Stimulated activated naive B cell treated with anti-CD40 and anti-IgM and Interleukin-4, amounts not matched to agents 10 μg/mL and 1 μg/mL and 100 μg/mL, for 72 hours (primary cell): ENCODE data around the gene GNG10.

Experiments
- ATAC-seq, 2 donors: fragments of 150-1000 bp; cut with Tn5 transposase; replicated peaks; 2 replicates each; pipeline ENCODE4 v1.10.0; 2021; ENCODE audit warnings: moderate library complexity in 1 of 2
- DNase-seq: peaks from one replicate; pipeline ENCODE4 v3.0.0; 2021
- H3K27ac Mint-ChIP-seq: one replicate; pipeline ENCODE4 v1.8.0; 2022; ENCODE audit warnings: mild to moderate bottlenecking, mixed read lengths
- H3K27me3 Mint-ChIP-seq, 2 donors: one replicate each; pipeline ENCODE4 v1.8.0; 2022; ENCODE audit warnings: mixed read lengths in 2 of 2
- H3K36me3 Mint-ChIP-seq, 2 donors: one replicate each; pipeline ENCODE4 v1.8.0; 2022; ENCODE audit warnings: mixed read lengths in 2 of 2, mild to moderate bottlenecking in 1 of 2
- H3K4me1 Mint-ChIP-seq, 2 donors: one replicate each; pipeline ENCODE4 v1.8.0; 2022; ENCODE audit warnings: mixed read lengths in 2 of 2, mild to moderate bottlenecking in 1 of 2
- H3K4me3 Mint-ChIP-seq, 2 donors: one replicate each; pipeline ENCODE4 v1.8.0; 2022; ENCODE audit warnings: mild to moderate bottlenecking in 2 of 2, mixed read lengths in 2 of 2, moderate library complexity in 1 of 2
- H3K9me3 Mint-ChIP-seq, 2 donors: one replicate each; pipeline ENCODE4 v1.8.0; 2022; ENCODE audit warnings: mixed read lengths in 2 of 2, mild to moderate bottlenecking in 1 of 2

GNG10 gene

GRCh38 chr9:111633389-111633736, 28.0 kb upstream of the GNG10 start:
- H3K4me1 Mint-ChIP-seq = peaks cover 17 to 40% of the 10 kb centered on the region in 2 donors
- peak overlapping the region; percentile 1 to 94 for H3K4me3 Mint-ChIP-seq
- no peak for ATAC-seq
- peaks cover 12 to 19% of the 10 kb centered on the region in 2 donors for H3K36me3 Mint-ChIP-seq
- no peak overlapping the region for H3K27ac Mint-ChIP-seq
- DNase-seq = no peak
- H3K27me3 Mint-ChIP-seq = no peaks in the 10 kb centered on the region
- no peaks in the 10 kb centered on the region for H3K9me3 Mint-ChIP-seq

- Mint-ChIP-seq H3K36me3 (peaks cover 12 to 19% of the 10 kb centered on the region in 2 donors), H3K27ac (no peak overlapping the region), H3K27me3 (no peaks in the 10 kb centered on the region), H3K4me3 (no peak overlapping the region), H3K4me1 (peaks cover 17 to 40% of the 10 kb centered on the region in 2 donors), H3K9me3 (no peaks in the 10 kb centered on the region)
- ATAC-seq (no peak), DNase-seq (no peak)
Observed at GRCh38 chr9:111634860-111635259, 26.5 kb upstream of the GNG10 start.

GRCh38 chr9:111637421-111637950, 23.9 kb upstream of the GNG10 start:
- peaks cover 12 to 19% of the 10 kb centered on the region in 2 donors for H3K36me3 Mint-ChIP-seq
- no peaks in the 10 kb centered on the region for H3K27me3 Mint-ChIP-seq
- peaks cover 14 to 31% of the 10 kb centered on the region in 2 donors for H3K4me1 Mint-ChIP-seq
- no peak for ATAC-seq
- H3K9me3 Mint-ChIP-seq = no peaks in the 10 kb centered on the region
- DNase-seq = no peak
- no peak overlapping the region for H3K4me3 Mint-ChIP-seq
- H3K27ac Mint-ChIP-seq = no peak overlapping the region

GRCh38 chr9:111644195-111644772, 17.1 kb upstream of the GNG10 start:
- Mint-ChIP-seq H3K27me3 (no peaks in the 10 kb centered on the region), H3K36me3 (peaks cover 15 to 33% of the 10 kb centered on the region in 2 donors), H3K9me3 (no peaks in the 10 kb centered on the region), H3K27ac (no peak overlapping the region), H3K4me3 (no peak overlapping the region), H3K4me1 (peaks cover 0 to 1% of the 10 kb centered on the region in 2 donors)
- ATAC-seq (no peak), DNase-seq (no peak)

- ATAC-seq (no peak), DNase-seq (no peak)
- Mint-ChIP-seq H3K4me3 (no peak overlapping the region), H3K9me3 (no peaks in the 10 kb centered on the region), H3K36me3 (peaks cover 22 to 42% of the 10 kb centered on the region in 2 donors), H3K4me1 (peaks cover 0 to 1% of the 10 kb centered on the region in 2 donors), H3K27me3 (no peaks in the 10 kb centered on the region), H3K27ac (no peak overlapping the region)
Observed at GRCh38 chr9:111645806-111646205, 15.6 kb upstream of the GNG10 start.

- H3K9me3 Mint-ChIP-seq = no peaks in the 10 kb centered on the region
- H3K4me3 Mint-ChIP-seq = no peak overlapping the region
- H3K4me1 Mint-ChIP-seq = peaks cover 0 to 1% of the 10 kb centered on the region in 2 donors
- no peaks in the 10 kb centered on the region for H3K27me3 Mint-ChIP-seq
- no peak for DNase-seq
- peaks cover 22 to 42% of the 10 kb centered on the region in 2 donors for H3K36me3 Mint-ChIP-seq
- ATAC-seq = no peak
- peak overlapping the region; percentile 14 for H3K27ac Mint-ChIP-seq
Observed at GRCh38 chr9:111646417-111646816, 15.0 kb upstream of the GNG10 start.

GRCh38 chr9:111648066-111648465, 13.3 kb upstream of the GNG10 start:
- no peak for DNase-seq
- no peak for ATAC-seq
- H3K27ac Mint-ChIP-seq = no peak overlapping the region
- H3K9me3 Mint-ChIP-seq = no peaks in the 10 kb centered on the region
- peaks cover 21 to 41% of the 10 kb centered on the region in 2 donors for H3K36me3 Mint-ChIP-seq
- H3K4me3 Mint-ChIP-seq = no peak overlapping the region
- H3K4me1 Mint-ChIP-seq = peaks cover 0 to 1% of the 10 kb centered on the region in 2 donors
- no peaks in the 10 kb centered on the region for H3K27me3 Mint-ChIP-seq

GRCh38 chr9:111649016-111649415, 12.4 kb upstream of the GNG10 start:
- Mint-ChIP-seq H3K27ac (no peak overlapping the region), H3K4me1 (no peaks in the 10 kb centered on the region), H3K27me3 (no peaks in the 10 kb centered on the region), H3K9me3 (no peaks in the 10 kb centered on the region), H3K36me3 (peaks cover 21 to 41% of the 10 kb centered on the region in 2 donors), H3K4me3 (no peak overlapping the region)
- DNase-seq = no peak
- no peak for ATAC-seq

GRCh38 chr9:111657051-111657450, 4.4 kb upstream of the GNG10 start:
- DNase-seq (no peak), ATAC-seq (no peak)
- Mint-ChIP-seq H3K27me3 (no peaks in the 10 kb centered on the region), H3K4me1 (peaks cover 9 to 11% of the 10 kb centered on the region in 2 donors), H3K27ac (no peak overlapping the region), H3K4me3 (no peak overlapping the region), H3K36me3 (peaks cover 6 to 16% of the 10 kb centered on the region in 2 donors), H3K9me3 (no peaks in the 10 kb centered on the region)

GRCh38 chr9:111658943-111659342, 2.5 kb upstream of the GNG10 start:
- Mint-ChIP-seq H3K27ac (no peak overlapping the region), H3K27me3 (no peaks in the 10 kb centered on the region), H3K36me3 (peaks cover 6 to 15% of the 10 kb centered on the region in 2 donors), H3K9me3 (no peaks in the 10 kb centered on the region), H3K4me1 (peaks cover 23 to 28% of the 10 kb centered on the region in 2 donors), H3K4me3 (no peak overlapping the region)
- DNase-seq = no peak
- no peak for ATAC-seq

- H3K36me3 Mint-ChIP-seq = peaks cover 7 to 16% of the 10 kb centered on the region in 2 donors
- no peaks in the 10 kb centered on the region for H3K27me3 Mint-ChIP-seq
- no peak overlapping the region for H3K4me3 Mint-ChIP-seq
- ATAC-seq (no peak), DNase-seq (no peak)
- no peak overlapping the region for H3K27ac Mint-ChIP-seq
- H3K4me1 Mint-ChIP-seq = peaks cover 23 to 32% of the 10 kb centered on the region in 2 donors
- H3K9me3 Mint-ChIP-seq = no peaks in the 10 kb centered on the region
Observed at GRCh38 chr9:111659691-111660090, 1.7 kb upstream of the GNG10 start.

GRCh38 chr9:111661802-111662521, 557 bp downstream of the GNG10 start:
- peaks cover 8 to 15% of the 10 kb centered on the region in 2 donors for H3K36me3 Mint-ChIP-seq
- H3K4me1 Mint-ChIP-seq = peaks cover 25 to 33% of the 10 kb centered on the region in 2 donors
- peak overlapping the region; percentile 94 to 97 for H3K4me3 Mint-ChIP-seq
- no peaks in the 10 kb centered on the region for H3K9me3 Mint-ChIP-seq
- H3K27ac Mint-ChIP-seq = peak overlapping the region; percentile 95
- DNase-seq (peak; percentile 17), ATAC-seq (peak; percentile 54 to 57)
- no peaks in the 10 kb centered on the region for H3K27me3 Mint-ChIP-seq

- Mint-ChIP-seq H3K27me3 (no peaks in the 10 kb centered on the region), H3K4me1 (peaks cover 25 to 33% of the 10 kb centered on the region in 2 donors), H3K4me3 (peak overlapping the region; percentile 94 to 97), H3K9me3 (no peaks in the 10 kb centered on the region), H3K36me3 (peaks cover 13 to 18% of the 10 kb centered on the region in 2 donors), H3K27ac (peak overlapping the region; percentile 95)
- peak; percentile 1 to 8 for ATAC-seq
- DNase-seq = no peak
Observed at GRCh38 chr9:111662576-111663300, 1.3 kb downstream of the GNG10 start.

GRCh38 chr9:111663301-111663823, 2.0 kb downstream of the GNG10 start:
- Mint-ChIP-seq H3K9me3 (no peaks in the 10 kb centered on the region), H3K36me3 (peaks cover 13 to 19% of the 10 kb centered on the region in 2 donors)
- ATAC-seq = no peak

More at GRCh38 chr9:111663301-111663823, 2.0 kb downstream of the GNG10 start:
- Mint-ChIP-seq H3K27me3 (no peaks in the 10 kb centered on the region), H3K4me3 (peak overlapping the region; percentile 94 to 97), H3K27ac (peak overlapping the region; percentile 10), H3K4me1 (peaks cover 25 to 33% of the 10 kb centered on the region in 2 donors)
- no peak for DNase-seq
